Esophagus muscularis mucosa (tissue), 4 donors: ENCODE data around the gene ATE1. TPM values are rescaled to one million over a fixed set of nuclear protein-coding genes. Genes with fewer than 3 reads are reported as not detected.

Experiments
- DNase-seq: peaks from one replicate; pipeline ENCODE4 v3.0.0-alpha.2; 2017; ENCODE audit errors: extremely low spot score
- H3K27ac ChIP-seq, 4 donors: fragments of 200-600 bp; sonication (generic); replicated peaks in 1 of 4; 1 replicate in 3 of 4; 2 replicates in 1 of 4; pipeline ENCODE4 v1.5.1; 2016 to 2019; ENCODE audit warnings: mild to moderate bottlenecking in 1 of 4
- H3K27me3 ChIP-seq, 4 donors: fragments of 200-600 bp; sonication (generic); one replicate each; pipeline versions ENCODE4 v1.5.1 to v1.6.0; 2016 to 2019
- H3K36me3 ChIP-seq, 4 donors: fragments of 200-600 bp; sonication (generic); one replicate each; pipeline ENCODE4 v1.5.1; 2016 to 2019
- H3K4me1 ChIP-seq, 4 donors: fragments of 200-600 bp; sonication (generic); one replicate each; pipeline ENCODE4 v1.5.1; 2016 to 2019
- H3K4me3 ChIP-seq, 4 donors: fragments of 200-600 bp; sonication (generic); 1 replicate in 2 of 4; 2 replicates in 2 of 4; pipeline ENCODE4 v1.5.1; 2016 to 2019; ENCODE audit warnings: mild to moderate bottlenecking in 4 of 4, moderate library complexity in 1 of 4
- H3K9me3 ChIP-seq, 4 donors: fragments of 200-600 bp; sonication (generic); 1 replicate in 3 of 4; 2 replicates in 1 of 4; pipeline ENCODE4 v1.5.1; 2016 to 2019
- CTCF ChIP-seq, 3 experiments: fragments of 200-600 bp in 2 of 3; fragments of 450-650 bp in 1 of 3; sonication (generic) in 2 of 3; IDR thresholded peaks; one replicate each; pipeline ENCODE4 v1.5.1; 2017 to 2019; ENCODE audit warnings: antibody characterized with exemption in 3 of 3, mild to moderate bottlenecking in 2 of 3, moderate library complexity in 1 of 3
- EP300 ChIP-seq: sonication (generic); formaldehyde crosslinking; IDR thresholded peaks from one replicate; pipeline ENCODE4 v1.6.1; 2017; ENCODE audit warnings: antibody characterized with exemption
- POLR2A ChIP-seq: fragments of 450-650 bp; IDR thresholded peaks from one replicate; pipeline ENCODE4 v1.6.1; 2017; ENCODE audit warnings: antibody characterized with exemption, moderate library complexity, mild to moderate bottlenecking, low read depth
- POLR2AphosphoS5 ChIP-seq, 2 donors: sonication (generic); formaldehyde crosslinking; IDR thresholded peaks; one replicate each; pipeline ENCODE4 v1.6.1; 2017; ENCODE audit warnings: antibody characterized with exemption in 2 of 2
- WGBS: methylation state at CpG from one replicate; pipeline ENCODE4 v1.1.5; 2018; 5-methylcytosine and 5-hydroxymethylcytosine counted together
- intact Hi-C: fragments of 100-400 bp; cut with DNase I; formaldehyde crosslinking; loops from one replicate; pipeline ENCODE4 v1.15.1; 2023
- total RNA-seq, 4 donors: library from RNA; depleted of rRNA; stranded (reverse); fragments of >200 nt; gene quantifications; one replicate each; pipeline versions ENCODE4 v1.1.0 to v1.2.1, GENCODE V29; 2016

The ATE1 gene
- total RNA-seq, 4 donors from 2014 or later, result 27.8 to 29.5 (median 28.4) TPM

GRCh38 chr10:121900443-121901174, 27.2 kb downstream of the ATE1 start:
- TF ChIP-seq CTCF (IDR thresholded peaks at IDR 0.05) (peak; percentile 57 to 71 (median 66)), POLR2A (no peak)
- Histone ChIP-seq H3K4me1 (peaks cover 0 to 8% (median 3%) of the 10 kb centered on the region in 4 donors), H3K36me3 (peaks cover 0 to 62% (median 36%) of the 10 kb centered on the region in 4 donors), H3K27ac (no peak overlapping the region), H3K9me3 (no peaks in the 10 kb centered on the region), H3K27me3 (no peaks in the 10 kb centered on the region), H3K4me3 (no peak overlapping the region)
- intact Hi-C loops, result loop anchor here (5.0 kb wide), 1 partner anchor 958 kb away; no protein-coding TSS in a partner anchor
- DNase-seq, result no peak
- 51% methylated on average over 10 of the region's 10 CpGs for WGBS

GRCh38 chr10:121899727-121900126, 28.1 kb downstream of the ATE1 start:
- no peak for TF ChIP-seq POLR2A
- no peak for TF ChIP-seq POLR2AphosphoS5 (IDR thresholded peaks at IDR 0.05)
- no peak for TF ChIP-seq CTCF (IDR thresholded peaks at IDR 0.05)
- DNase-seq, result peak; percentile 34
- Histone ChIP-seq H3K9me3 (no peaks in the 10 kb centered on the region), H3K27me3 (no peaks in the 10 kb centered on the region), H3K4me1 (peaks cover 0 to 8% (median 3%) of the 10 kb centered on the region in 4 donors), H3K4me3 (no peak overlapping the region), H3K36me3 (peaks cover 0 to 63% (median 41%) of the 10 kb centered on the region in 4 donors), H3K27ac (no peak overlapping the region)
- WGBS, result 84% methylated on average over 4 of the region's 4 CpGs
- intact Hi-C loops, result loop anchor here (5.0 to 10.0 kb wide), 2 partner anchors 295 to 957 kb away; no protein-coding TSS in a partner anchor

- intact Hi-C loops, result loop anchor here (10.0 kb wide), 1 partner anchor 286 kb away; no protein-coding TSS in a partner anchor
- DNase-seq, result no peak
- Histone ChIP-seq H3K9me3 (no peaks in the 10 kb centered on the region), H3K27me3 (no peaks in the 10 kb centered on the region), H3K4me3 (no peak overlapping the region), H3K4me1 (peaks cover 0 to 3% (median 0%) of the 10 kb centered on the region in 4 donors), H3K27ac (no peak overlapping the region), H3K36me3 (peaks cover 0 to 65% (median 38%) of the 10 kb centered on the region in 4 donors)
- no peak for TF ChIP-seq EP300
- WGBS, result 83% methylated on average over 5 of the region's 5 CpGs
Observed at GRCh38 chr10:121891103-121891502, 36.7 kb downstream of the ATE1 start.

GRCh38 chr10:121889212-121889611, 38.6 kb downstream of the ATE1 start:
- DNase-seq, result no peak
- no peak for TF ChIP-seq CTCF (IDR thresholded peaks at IDR 0.05)
- Histone ChIP-seq H3K4me3 (no peak overlapping the region), H3K27me3 (no peaks in the 10 kb centered on the region), H3K9me3 (no peaks in the 10 kb centered on the region), H3K4me1 (peaks cover 0 to 3% (median 0%) of the 10 kb centered on the region in 4 donors), H3K27ac (no peak overlapping the region), H3K36me3 (peaks cover 0 to 62% (median 26%) of the 10 kb centered on the region in 4 donors)
- intact Hi-C loops, result loop anchor here (5.0 to 10.0 kb wide), 2 partner anchors 154 to 947 kb away; no protein-coding TSS in a partner anchor
- WGBS, result 78% methylated on average over 5 of the region's 5 CpGs

GRCh38 chr10:121886997-121887622, 40.7 kb downstream of the ATE1 start:
- 49% methylated on average over 7 of the region's 7 CpGs for WGBS
- H3K9me3 ChIP-seq, result no peaks in the 10 kb centered on the region
- peaks cover 5 to 47% (median 21%) of the 10 kb centered on the region in 4 donors for H3K36me3 ChIP-seq
- peak; percentile 77 to 87 (median 85) for TF ChIP-seq CTCF (IDR thresholded peaks at IDR 0.05)
- no peak for TF ChIP-seq POLR2AphosphoS5 (IDR thresholded peaks at IDR 0.05)
- H3K4me3 ChIP-seq, result no peak overlapping the region
- no peak for DNase-seq
- peaks cover 0 to 3% (median 0%) of the 10 kb centered on the region in 4 donors for H3K4me1 ChIP-seq
- H3K27ac ChIP-seq, result no peak overlapping the region
- intact Hi-C loops, result loop anchor here (5.0 to 10.0 kb wide), 2 partner anchors 152 to 945 kb away; no protein-coding TSS in a partner anchor
- H3K27me3 ChIP-seq, result no peaks in the 10 kb centered on the region
